OCI-LY3 (cell line): ENCODE results near the gene ARMCX4.

Source experiments
- H2AFZ ChIP-seq: fragments of 200-600, 300-600 bp; shearing (Covaris generic); 2 replicates; pipeline ENCODE4 v1.6.0; 2014; ENCODE audit warnings: antibody characterized with exemption, low read depth, low read length
- H3K27ac ChIP-seq: fragments of 200-600, 300-600 bp; sonication (generic); 2 replicates; pipeline ENCODE4 v1.5.1; 2014; ENCODE audit warnings: mild to moderate bottlenecking, low read length, moderate library complexity, mixed read lengths
- H3K27me3 ChIP-seq: fragments of 200-600, 300-600 bp; sonication (generic); 2 replicates; pipeline ENCODE4 v1.6.1; 2014; ENCODE audit warnings: low read depth, low read length, mixed read lengths
- H3K36me3 ChIP-seq: fragments of 200-600, 300-600 bp; sonication (generic); replicated peaks from 2 replicates; pipeline ENCODE3; 2014; ENCODE audit warnings: low read depth, low read length, mixed read lengths
- H3K4me1 ChIP-seq: fragments of 300-600, 200-600 bp; sonication (generic); 2 replicates; pipeline ENCODE4 v1.6.1; 2014; ENCODE audit warnings: low read length, mixed read lengths
- H3K4me2 ChIP-seq: fragments of 200-600, 300-600 bp; sonication (generic); 2 replicates; pipeline ENCODE4 v1.6.1; 2014; ENCODE audit warnings: low read length, mixed read lengths
- H3K4me3 ChIP-seq: fragments of 300-600, 200-600 bp; sonication (generic); 2 replicates; pipeline ENCODE4 v1.5.1; 2014; ENCODE audit warnings: antibody characterized with exemption, mild to moderate bottlenecking, low read length, moderate library complexity
- H3K79me2 ChIP-seq: fragments of 300-600, 200-600 bp; shearing (Covaris generic); 2 replicates; pipeline ENCODE4 v1.6.1; 2014; ENCODE audit warnings: mild to moderate bottlenecking, low read length, mixed read lengths
- H3K9ac ChIP-seq: fragments of 300-600, 200-600 bp; shearing (Covaris generic); 2 replicates; pipeline ENCODE4 v1.6.0; 2014; ENCODE audit warnings: mild to moderate bottlenecking, low read length, moderate library complexity
- H3K9me3 ChIP-seq: fragments of 200-600, 300-600 bp; shearing (Covaris generic); 2 replicates; pipeline ENCODE4 v1.6.1; 2014; ENCODE audit warnings: low read length, mixed read lengths; ENCODE audit not compliant: insufficient read depth
- H4K20me1 ChIP-seq: fragments of 200-600, 300-600 bp; sonication (generic); 2 replicates; pipeline ENCODE4 v1.6.1; 2016; ENCODE audit warnings: low read length, mixed read lengths; ENCODE audit not compliant: insufficient read depth
- EZH2phosphoT487 ChIP-seq: fragments of 200-600 bp; shearing (Covaris generic); IDR thresholded peaks from 2 replicates; pipeline ENCODE4 v1.6.1; 2018; ENCODE audit warnings: antibody characterized with exemption, mixed run types, low read depth
- TF ChIP-seq, protein P1 (sequence below): fragments of 200-600, 300-600 bp; sonication (generic); IDR thresholded peaks from 2 replicates; pipeline ENCODE4 v1.5.1; 2014; ENCODE audit warnings: antibody characterized with exemption, low read length, low read depth

The ARMCX4 gene

DNA sequence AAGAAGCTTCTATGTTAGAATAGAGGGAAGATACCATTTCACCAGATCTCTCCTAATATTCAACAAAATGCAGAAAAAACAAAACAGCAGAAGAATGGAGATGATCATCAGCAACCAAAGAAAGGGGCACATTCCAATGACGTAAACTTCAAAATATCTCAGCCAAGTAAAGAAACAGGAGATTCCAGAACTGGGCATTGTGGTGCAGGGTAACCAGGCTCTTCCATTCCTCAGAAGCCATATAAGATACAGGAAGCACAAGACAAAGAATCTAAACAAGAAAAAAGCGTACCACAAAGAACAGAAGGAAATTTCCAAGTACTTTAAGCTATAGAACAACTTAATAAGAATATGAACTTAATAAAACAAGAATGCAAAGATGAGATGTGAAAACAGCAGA is 6.9 kb upstream of the ARMCX4 start:
- Histone ChIP-seq H3K27me3 (no peaks in the 10 kb centered on the region), H3K9ac (no peak overlapping the region), H3K4me1 (no peaks in the 10 kb centered on the region), H3K9me3 (no peaks in the 10 kb centered on the region), H3K36me3 (no peaks in the 10 kb centered on the region), H3K4me3 (no peak overlapping the region), H2AFZ (no peak overlapping the region), H3K4me2 (no peak overlapping the region), H4K20me1 (no peaks in the 10 kb centered on the region), H3K27ac (no peak overlapping the region), H3K79me2 (no peaks in the 10 kb centered on the region)
- no peak for TF ChIP-seq EZH2phosphoT487
- TF ChIP-seq, protein P1, sequence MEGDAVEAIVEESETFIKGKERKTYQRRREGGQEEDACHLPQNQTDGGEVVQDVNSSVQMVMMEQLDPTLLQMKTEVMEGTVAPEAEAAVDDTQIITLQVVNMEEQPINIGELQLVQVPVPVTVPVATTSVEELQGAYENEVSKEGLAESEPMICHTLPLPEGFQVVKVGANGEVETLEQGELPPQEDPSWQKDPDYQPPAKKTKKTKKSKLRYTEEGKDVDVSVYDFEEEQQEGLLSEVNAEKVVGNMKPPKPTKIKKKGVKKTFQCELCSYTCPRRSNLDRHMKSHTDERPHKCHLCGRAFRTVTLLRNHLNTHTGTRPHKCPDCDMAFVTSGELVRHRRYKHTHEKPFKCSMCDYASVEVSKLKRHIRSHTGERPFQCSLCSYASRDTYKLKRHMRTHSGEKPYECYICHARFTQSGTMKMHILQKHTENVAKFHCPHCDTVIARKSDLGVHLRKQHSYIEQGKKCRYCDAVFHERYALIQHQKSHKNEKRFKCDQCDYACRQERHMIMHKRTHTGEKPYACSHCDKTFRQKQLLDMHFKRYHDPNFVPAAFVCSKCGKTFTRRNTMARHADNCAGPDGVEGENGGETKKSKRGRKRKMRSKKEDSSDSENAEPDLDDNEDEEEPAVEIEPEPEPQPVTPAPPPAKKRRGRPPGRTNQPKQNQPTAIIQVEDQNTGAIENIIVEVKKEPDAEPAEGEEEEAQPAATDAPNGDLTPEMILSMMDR, result no peak

GRCh38 chrX:101482296-101482695 is 3.0 kb upstream of the ARMCX4 start:
- Histone ChIP-seq H3K4me3 (no peak overlapping the region), H3K36me3 (no peaks in the 10 kb centered on the region), H3K9ac (no peak overlapping the region), H3K27ac (no peak overlapping the region), H3K79me2 (no peaks in the 10 kb centered on the region), H3K4me2 (no peak overlapping the region), H2AFZ (no peak overlapping the region), H3K4me1 (no peaks in the 10 kb centered on the region), H4K20me1 (no peaks in the 10 kb centered on the region), H3K9me3 (no peaks in the 10 kb centered on the region), H3K27me3 (no peaks in the 10 kb centered on the region)
- TF ChIP-seq, protein P1, result no peak
- no peak for TF ChIP-seq EZH2phosphoT487

GRCh38 chrX:101483705-101484104 is 1.6 kb upstream of the ARMCX4 start:
- no peaks in the 10 kb centered on the region for H3K9me3 ChIP-seq
- H2AFZ ChIP-seq, result no peak overlapping the region
- no peak overlapping the region for H3K4me3 ChIP-seq
- no peak for TF ChIP-seq EZH2phosphoT487
- TF ChIP-seq, protein P1, result no peak
- H3K27me3 ChIP-seq, result no peaks in the 10 kb centered on the region
- H3K4me2 ChIP-seq, result no peak overlapping the region
- no peaks in the 10 kb centered on the region for H3K36me3 ChIP-seq
- H3K9ac ChIP-seq, result no peak overlapping the region
- H3K4me1 ChIP-seq, result no peaks in the 10 kb centered on the region
- H3K27ac ChIP-seq, result no peak overlapping the region
- no peaks in the 10 kb centered on the region for H4K20me1 ChIP-seq
- no peaks in the 10 kb centered on the region for H3K79me2 ChIP-seq

DNA sequence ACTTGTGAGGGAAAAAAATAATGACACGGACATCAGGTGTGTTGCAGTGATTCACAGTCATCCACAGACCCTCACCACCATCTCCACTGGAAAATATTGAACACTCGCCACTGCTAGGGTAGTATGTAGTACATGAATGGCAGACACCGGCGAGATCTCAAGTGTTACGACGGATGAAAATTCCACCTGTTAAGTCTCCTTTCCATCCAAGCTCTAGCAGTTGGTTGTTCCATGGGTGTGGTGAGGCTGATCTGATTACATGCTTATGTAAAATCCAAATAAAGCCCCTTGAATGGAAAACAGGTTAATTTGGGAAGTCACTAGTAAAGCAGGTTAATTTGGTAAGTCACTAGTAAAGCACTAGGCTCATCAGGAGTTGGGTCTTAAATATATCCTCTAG is 1.1 kb upstream of the ARMCX4 start:
- Histone ChIP-seq H3K79me2 (no peaks in the 10 kb centered on the region), H3K27me3 (no peaks in the 10 kb centered on the region), H2AFZ (no peak overlapping the region), H3K9me3 (no peaks in the 10 kb centered on the region), H3K4me3 (no peak overlapping the region), H3K4me1 (no peaks in the 10 kb centered on the region), H3K4me2 (no peak overlapping the region), H4K20me1 (no peaks in the 10 kb centered on the region), H3K36me3 (no peaks in the 10 kb centered on the region), H3K27ac (no peak overlapping the region), H3K9ac (no peak overlapping the region)
- TF ChIP-seq, protein P1, result no peak
- no peak for TF ChIP-seq EZH2phosphoT487
